HG02870 (cell line): ENCODE data around the gene DDX10.
A peak's percentile ranks its signal among the peaks of the same experiment; 100 is the strongest.
"Not testable (repeated sequence)": the region's sequence is repeated elsewhere in the genome, so short reads cannot be mapped to it uniquely, and the experiment has no call there.

Experiments used
- ATAC-seq: cut with Tn5 transposase; IDR thresholded peaks from one replicate; pipeline ENCODE4 v1.9.1; 2021; ENCODE audit warnings: mild to moderate bottlenecking, moderate library complexity; ENCODE audit not compliant: unreplicated experiment

DDX10 gene

DNA sequence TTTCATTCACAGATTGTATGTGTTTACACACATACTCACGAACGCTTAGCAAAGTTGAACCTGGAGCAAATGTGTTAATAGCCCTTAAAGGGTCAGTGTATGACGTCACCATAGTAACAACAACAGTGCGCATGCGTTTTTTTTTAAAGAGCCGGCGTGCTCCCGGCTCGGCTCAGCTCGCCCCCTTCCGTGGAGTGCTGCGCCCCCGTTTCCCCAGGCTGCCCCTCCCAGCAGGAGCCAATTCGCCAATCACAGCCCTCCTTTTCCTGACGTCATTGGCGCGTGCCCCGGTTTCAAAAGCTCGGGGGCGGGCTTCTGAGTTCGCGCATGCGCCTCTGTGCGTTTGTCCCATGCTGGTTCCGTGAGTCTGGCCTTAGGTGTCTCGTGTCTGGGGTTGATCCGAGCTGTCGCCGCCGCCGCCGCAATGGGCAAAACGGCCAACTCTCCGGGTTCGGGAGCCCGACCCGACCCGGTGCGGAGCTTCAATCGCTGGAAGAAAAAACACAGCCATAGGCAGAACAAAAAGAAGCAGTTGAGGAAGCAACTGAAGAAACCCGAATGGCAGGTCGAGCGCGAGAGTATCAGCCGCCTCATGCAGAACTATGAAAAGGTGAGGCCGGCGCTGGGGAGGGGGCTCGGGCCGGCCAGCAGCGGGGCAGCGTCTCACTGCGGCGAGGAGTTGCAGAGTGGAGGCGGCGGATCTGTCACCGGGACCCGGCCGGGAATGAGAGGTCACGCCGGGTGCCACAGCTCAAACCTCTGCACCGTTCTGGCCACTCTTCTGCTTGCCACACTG is at the start of gene DDX10:
Gene DDX10, plus strand, starts transcription at position 340 of the 796 bp plus-strand sequence. Its CDS starts 85 bp downstream, at position 425.
- peak; percentile 87 for ATAC-seq

DNA sequence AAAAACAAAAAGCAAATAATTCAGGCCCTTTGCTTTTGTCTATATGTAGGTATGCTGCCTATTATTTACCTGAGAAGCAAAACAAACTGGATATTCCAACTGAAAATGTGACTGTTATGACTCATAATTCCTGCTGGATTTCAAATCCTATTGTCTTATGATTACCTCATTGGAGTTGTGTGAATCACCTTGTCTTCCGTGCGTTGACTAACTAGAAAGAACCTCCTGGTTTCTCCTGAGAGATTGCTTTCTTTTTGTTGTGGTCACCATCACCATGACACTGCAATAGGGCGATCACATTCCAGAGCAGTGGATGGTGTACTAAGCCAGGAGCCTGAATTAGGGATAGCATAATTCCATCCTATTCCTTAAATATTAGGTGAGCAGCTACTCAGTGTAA is 48.3 kb upstream of the DDX10 start:
- no peak for ATAC-seq

GRCh38 chr11:108617055-108617454 is 47.8 kb upstream of the DDX10 start:
- ATAC-seq = no peak

DNA sequence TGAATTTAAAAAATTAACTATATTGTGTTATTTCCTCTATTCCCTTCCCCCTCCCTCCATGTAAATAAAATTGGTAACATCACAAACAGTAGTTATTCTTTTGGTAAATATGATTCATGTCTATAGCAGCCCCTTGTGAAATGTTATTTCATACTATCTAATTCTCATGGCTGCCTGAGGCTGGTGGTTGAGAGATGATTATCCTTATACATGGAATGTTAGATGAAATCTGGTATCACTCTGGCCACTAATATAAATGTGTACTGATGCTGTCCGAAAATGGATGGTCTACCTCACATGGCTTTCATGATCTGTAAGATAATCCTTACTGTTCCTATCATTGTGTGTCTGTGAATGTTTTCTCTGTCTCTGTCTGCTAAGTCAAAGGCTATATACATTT is 46.3 kb upstream of the DDX10 start:
- ATAC-seq = no peak

DNA sequence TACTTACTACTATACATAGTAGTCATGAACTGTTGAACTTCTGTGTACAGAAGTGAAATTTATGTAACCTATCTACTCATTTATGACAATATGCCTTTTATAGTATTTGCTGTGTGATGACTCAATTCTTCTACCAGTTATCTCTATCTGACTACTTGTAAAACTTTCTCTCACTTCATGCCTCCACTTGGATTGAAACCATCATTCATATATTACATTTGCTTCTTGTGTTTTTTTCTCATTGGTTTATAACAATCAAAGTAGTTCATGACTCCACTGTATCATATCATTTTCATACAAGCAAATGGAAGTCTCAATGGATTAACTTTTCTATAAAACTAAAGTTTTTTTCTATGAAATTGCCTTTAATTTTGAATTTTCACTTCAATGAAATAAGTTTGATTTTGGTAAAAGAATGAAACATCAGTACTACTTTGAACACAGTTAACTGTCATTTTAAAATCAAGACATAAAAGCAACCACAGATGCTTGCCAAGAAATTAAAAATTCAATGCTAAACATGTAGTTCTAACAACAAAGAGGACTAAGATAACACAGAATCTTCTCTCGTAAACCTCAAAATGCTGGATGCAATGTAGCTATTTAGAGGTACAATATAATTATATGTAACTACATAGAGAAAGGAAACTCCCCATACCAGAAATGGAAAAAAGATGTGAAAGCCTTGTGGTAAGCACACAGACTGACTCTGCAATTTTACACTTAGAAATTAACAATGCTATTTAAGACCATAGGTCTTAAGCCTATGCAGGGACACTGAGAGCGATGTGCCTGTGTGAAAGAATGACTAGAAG is 43.7 kb upstream of the DDX10 start:
- peak; percentile 84 for ATAC-seq

DNA sequence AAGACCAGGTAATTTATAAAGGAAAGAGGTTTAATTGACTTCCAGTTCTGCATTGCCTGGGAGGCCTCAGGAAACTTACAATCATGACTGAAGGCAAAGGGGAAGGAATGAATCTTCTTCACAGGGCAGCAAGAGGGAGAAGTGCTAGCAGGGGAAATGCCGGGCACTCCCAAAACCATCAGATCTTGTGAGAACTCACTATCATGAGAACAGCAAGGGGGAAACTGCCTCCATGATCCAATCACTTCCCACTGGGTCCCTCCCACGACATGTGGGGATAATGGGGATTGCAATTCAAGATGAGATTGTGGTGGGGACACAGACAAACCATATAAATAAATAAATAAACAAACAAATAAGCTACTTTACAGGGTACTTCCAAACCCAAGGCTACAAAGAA is 42.5 kb upstream of the DDX10 start:
- no peak for ATAC-seq

GRCh38 chr11:108624196-108624925 is 40.5 kb upstream of the DDX10 start:
- ATAC-seq = no peak

- no peak for ATAC-seq
These were observed 36.5 kb upstream of the DDX10 start for GRCh38 chr11:108628326-108628725.

- ATAC-seq = no peak
These were observed 36.1 kb upstream of the DDX10 start for GRCh38 chr11:108628812-108629211.

DNA sequence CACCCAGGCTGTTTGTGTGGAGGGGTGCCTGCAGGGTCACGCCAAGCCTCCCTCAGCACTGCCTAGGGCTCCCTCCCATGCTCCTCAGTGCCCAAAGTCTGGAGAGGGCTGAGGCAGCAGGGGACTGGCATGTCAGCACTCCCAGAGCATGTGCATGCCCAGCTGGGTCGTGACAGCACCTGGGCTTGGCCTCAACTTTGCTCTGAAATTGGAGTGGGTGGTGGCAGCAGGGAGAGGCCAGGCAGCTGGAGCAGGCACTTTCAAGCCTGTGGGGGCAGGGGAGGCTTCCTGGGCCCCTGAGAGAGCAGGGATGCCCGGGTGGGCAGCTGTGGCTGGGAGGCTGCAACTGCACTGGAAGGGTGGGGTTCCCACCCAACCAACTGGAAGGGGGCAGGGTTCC is 35.6 kb upstream of the DDX10 start:
- no peak for ATAC-seq

DNA sequence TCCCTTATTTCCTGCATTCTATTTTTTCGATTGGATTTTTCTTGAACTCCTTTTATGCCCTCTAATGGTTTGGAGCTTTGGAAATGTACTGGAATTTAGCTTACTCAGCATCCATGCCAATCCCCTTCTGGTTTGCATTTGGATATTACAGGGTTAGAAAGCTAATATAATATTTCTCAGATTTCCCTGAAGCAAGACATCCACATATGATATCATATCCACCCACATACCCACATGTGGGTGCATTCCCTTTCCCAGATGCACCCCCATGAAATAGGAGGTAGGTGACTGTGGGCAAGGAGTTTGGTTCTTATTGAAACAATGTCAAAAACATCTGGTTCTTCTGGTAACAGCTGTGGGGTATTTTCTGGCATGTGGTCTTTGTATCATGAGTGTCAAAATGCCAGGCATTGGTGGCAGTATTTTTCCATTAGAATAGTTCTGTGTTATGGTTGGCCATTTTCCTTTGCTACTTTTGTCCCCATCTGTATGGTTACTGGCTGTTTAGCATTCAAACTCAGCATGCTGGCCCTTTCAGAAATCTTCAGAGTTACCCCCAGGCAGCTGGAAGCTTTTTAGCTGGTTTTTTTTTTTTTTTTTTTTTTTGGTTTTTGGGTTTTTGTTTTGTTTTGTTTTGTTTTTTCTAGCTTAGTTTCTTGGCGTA is 32.7 kb upstream of the DDX10 start:
- ATAC-seq = no peak

- no peak for ATAC-seq
These were observed 29.8 kb upstream of the DDX10 start for GRCh38 chr11:108635106-108635505.

DNA sequence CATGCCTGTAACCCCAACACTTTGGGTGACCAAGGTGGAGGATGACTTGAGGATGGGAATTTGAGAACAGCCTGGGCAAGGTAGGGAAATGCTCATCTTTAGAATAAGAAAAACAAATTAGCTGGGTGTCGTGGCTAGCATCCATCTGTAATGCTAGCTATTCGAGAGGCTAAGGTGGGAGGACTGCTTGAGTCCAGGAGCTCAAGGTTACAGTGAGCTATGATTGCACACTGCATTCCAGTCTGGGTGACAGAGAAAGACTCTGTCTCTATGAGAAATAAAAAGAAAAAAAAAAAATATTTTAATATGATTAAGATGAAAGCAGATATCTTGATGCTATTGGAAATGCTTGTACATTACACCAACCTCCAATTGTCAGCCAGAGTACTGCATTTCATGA is 28.6 kb upstream of the DDX10 start:
- no peak for ATAC-seq

DNA sequence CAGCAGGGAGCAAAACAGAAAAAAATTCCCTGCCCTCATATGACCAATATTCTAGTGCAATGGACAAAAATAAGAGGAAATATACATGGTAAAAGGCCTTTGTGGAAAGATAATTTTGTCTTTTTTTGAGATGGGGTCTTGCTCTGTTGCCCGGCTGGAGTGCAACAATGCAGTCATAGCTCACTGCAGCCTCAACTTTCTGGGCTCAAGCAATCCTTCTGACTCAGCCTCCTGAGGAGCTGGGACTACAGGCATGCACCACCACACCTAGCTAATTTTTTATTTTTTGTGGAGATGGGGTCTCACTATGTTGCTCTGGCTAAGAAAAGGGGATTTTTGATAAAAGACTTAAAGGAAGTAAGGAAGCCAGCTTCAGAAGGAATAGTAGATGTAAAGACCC is 25.7 kb upstream of the DDX10 start:
- no peak for ATAC-seq

- ATAC-seq = not testable (repeated sequence)
These were observed 23.1 kb upstream of the DDX10 start for GRCh38 chr11:108641752-108642151.

DNA sequence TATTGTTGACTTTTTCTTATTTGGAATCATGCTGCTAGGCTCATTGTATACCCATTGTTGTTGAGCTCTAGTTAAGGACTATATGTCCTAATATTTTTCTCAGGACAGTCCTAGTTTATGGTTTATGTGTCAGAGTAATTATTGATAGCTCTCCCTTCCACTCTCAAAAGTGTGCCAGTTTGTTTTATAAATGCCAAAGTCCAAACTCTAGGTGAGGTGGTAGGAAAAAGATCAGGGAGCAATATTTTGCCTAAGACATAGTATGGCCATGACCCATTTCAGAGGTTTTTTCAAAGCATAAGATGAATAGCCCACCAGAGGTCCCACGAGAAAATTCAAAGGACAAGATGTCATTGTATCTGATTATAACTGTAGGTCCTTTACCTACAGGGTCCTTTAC is 20.9 kb upstream of the DDX10 start:
- ATAC-seq = no peak

GRCh38 chr11:108645970-108646369 is 18.9 kb upstream of the DDX10 start:
- no peak for ATAC-seq

GRCh38 chr11:108647387-108647700 is 17.5 kb upstream of the DDX10 start:
- no peak for ATAC-seq

GRCh38 chr11:108647701-108648527 is 17.0 kb upstream of the DDX10 start:
- peak; percentile 92 for ATAC-seq

DNA sequence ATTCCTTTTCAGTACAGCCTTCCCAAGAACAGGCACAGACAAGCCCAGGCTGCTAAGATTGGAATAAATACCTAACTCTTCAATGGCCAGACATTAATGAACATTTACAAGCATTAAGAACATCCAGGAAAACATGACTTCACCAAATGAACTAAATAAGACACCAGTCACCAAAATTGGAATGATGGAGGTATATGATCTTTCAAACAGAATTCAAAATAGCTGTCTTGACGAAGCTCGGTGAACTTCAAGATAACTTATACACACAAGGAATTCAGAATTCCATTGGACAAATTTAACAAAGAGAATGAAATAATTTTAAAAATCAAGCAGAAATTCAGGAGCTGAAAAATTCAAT is 16.4 kb upstream of the DDX10 start:
- no peak for ATAC-seq
